DOHH2 (cell line): ENCODE measurements around the gene IFNLR1.

Experiments used
- H3F3A ChIP-seq: fragments of 200-600 bp; sonication (generic), shearing (Covaris generic); 2 replicates; pipeline ENCODE4 v1.6.0; 2016; ENCODE audit warnings: antibody characterized with exemption, mild to moderate bottlenecking; ENCODE audit not compliant: control insufficient read depth, insufficient read depth
- H3K27ac ChIP-seq: fragments of 200-600 bp; sonication (generic); 2 replicates; pipeline ENCODE4 v1.5.1; 2014; ENCODE audit warnings: low read depth, mild to moderate bottlenecking, low read length, moderate library complexity
- H3K27me3 ChIP-seq: fragments of 200-600 bp; sonication (generic); 2 replicates; pipeline ENCODE4 v1.6.1; 2014; ENCODE audit warnings: mild to moderate bottlenecking, low read length, mixed read lengths; ENCODE audit not compliant: control insufficient read depth
- H3K36me3 ChIP-seq: fragments of 200-600 bp; sonication (generic); 2 replicates; pipeline ENCODE4 v1.6.1; 2014; ENCODE audit warnings: mild to moderate bottlenecking, low read length, moderate library complexity, mixed read lengths; ENCODE audit not compliant: control insufficient read depth
- H3K4me1 ChIP-seq: fragments of 200-600 bp; sonication (generic); 2 replicates; pipeline ENCODE4 v1.6.1; 2014; ENCODE audit warnings: mild to moderate bottlenecking, low read length, mixed read lengths; ENCODE audit not compliant: control insufficient read depth
- H3K4me2 ChIP-seq: fragments of 200-600 bp; sonication (generic); 2 replicates; pipeline ENCODE4 v1.6.0; 2014; ENCODE audit warnings: mild to moderate bottlenecking, low read length, moderate library complexity
- H3K4me3 ChIP-seq: fragments of 200-600 bp; sonication (generic); 2 replicates; pipeline ENCODE4 v1.5.1; 2014; ENCODE audit warnings: mild to moderate bottlenecking, low read length, mixed read lengths
- H3K79me2 ChIP-seq: fragments of 200-600 bp; sonication (generic); 2 replicates; pipeline ENCODE4 v1.6.1; 2014; ENCODE audit warnings: mild to moderate bottlenecking, low read length, mixed read lengths; ENCODE audit not compliant: control insufficient read depth
- H3K9me2 ChIP-seq: fragments of 200-600 bp; sonication (generic); replicated peaks from 2 replicates; pipeline ENCODE4 v1.6.1; 2014; ENCODE audit warnings: mild to moderate bottlenecking, low read length, mixed read lengths; ENCODE audit not compliant: control insufficient read depth
- H3K9me3 ChIP-seq: fragments of 200-600 bp; sonication (generic); 2 replicates; pipeline ENCODE4 v1.6.1; 2014; ENCODE audit warnings: antibody characterized with exemption, low read length, mixed read lengths; ENCODE audit not compliant: control insufficient read depth, insufficient read depth
- H4K20me1 ChIP-seq: fragments of 200-600 bp; sonication (generic); 2 replicates; pipeline ENCODE4 v1.6.0; 2014; ENCODE audit warnings: low read depth, mild to moderate bottlenecking, antibody characterized with exemption, low read length, moderate library complexity; ENCODE audit not compliant: control insufficient read depth, insufficient read depth
- CTCF ChIP-seq: fragments of 200-600 bp; sonication (generic); IDR thresholded peaks from one replicate; pipeline ENCODE4 v1.5.1; 2014; ENCODE audit warnings: antibody characterized with exemption, mild to moderate bottlenecking, low read depth, low read length; ENCODE audit not compliant: poor library complexity, severe bottlenecking
- EZH2phosphoT487 ChIP-seq: fragments of 200-600 bp; sonication (generic); IDR thresholded peaks from 2 replicates; pipeline ENCODE4 v1.6.1; 2017; ENCODE audit warnings: borderline replicate concordance, mild to moderate bottlenecking, antibody characterized with exemption, low read length, moderate library complexity, mixed read lengths

IFNLR1 gene

GRCh38 chr1:24231701-24232100 lies 44.6 kb upstream of the IFNLR1 start:
- Histone ChIP-seq H3K4me2 (no peak overlapping the region), H3K9me2 (no peaks in the 10 kb centered on the region), H4K20me1 (no peaks in the 10 kb centered on the region), H3K79me2 (no peaks in the 10 kb centered on the region), H3K27me3 (no peaks in the 10 kb centered on the region; the same call in 1 of the 2 replicates), H3K36me3 (no peaks in the 10 kb centered on the region), H3K9me3 (no peaks in the 10 kb centered on the region), H3K4me1 (no peaks in the 10 kb centered on the region; the same call in 1 of the 2 replicates), H3K4me3 (no peak overlapping the region), H3K27ac (no peak overlapping the region), H3F3A (no peaks in the 10 kb centered on the region)
- no peak for TF ChIP-seq CTCF

- Histone ChIP-seq H3K4me2 (no peak overlapping the region), H3K79me2 (no peaks in the 10 kb centered on the region), H3F3A (no peaks in the 10 kb centered on the region), H3K9me3 (no peaks in the 10 kb centered on the region), H3K4me1 (no peaks in the 10 kb centered on the region), H3K27ac (no peak overlapping the region), H3K9me2 (no peaks in the 10 kb centered on the region), H3K27me3 (no peaks in the 10 kb centered on the region; the same call in 1 of the 2 replicates), H3K4me3 (no peak overlapping the region), H3K36me3 (no peaks in the 10 kb centered on the region), H4K20me1 (no peaks in the 10 kb centered on the region)
- TF ChIP-seq CTCF: no peak
- TF ChIP-seq EZH2phosphoT487: no peak
These were observed 41.2 kb upstream of the IFNLR1 start for GRCh38 chr1:24228311-24228710.

GRCh38 chr1:24226749-24227148 lies 39.7 kb upstream of the IFNLR1 start:
- Histone ChIP-seq H4K20me1 (no peaks in the 10 kb centered on the region), H3K9me2 (no peaks in the 10 kb centered on the region), H3K27me3 (no peaks in the 10 kb centered on the region; the same call in 1 of the 2 replicates), H3K4me2 (no peak overlapping the region), H3F3A (no peaks in the 10 kb centered on the region), H3K36me3 (no peaks in the 10 kb centered on the region), H3K4me3 (no peak overlapping the region), H3K79me2 (no peaks in the 10 kb centered on the region), H3K27ac (no peak overlapping the region), H3K4me1 (no peaks in the 10 kb centered on the region), H3K9me3 (no peaks in the 10 kb centered on the region)
- TF ChIP-seq CTCF: no peak
- no peak for TF ChIP-seq EZH2phosphoT487

- Histone ChIP-seq H3K36me3 (no peaks in the 10 kb centered on the region), H3K4me1 (no peaks in the 10 kb centered on the region), H4K20me1 (no peaks in the 10 kb centered on the region), H3K9me2 (no peaks in the 10 kb centered on the region), H3K4me2 (no peak overlapping the region), H3F3A (no peaks in the 10 kb centered on the region), H3K9me3 (no peaks in the 10 kb centered on the region), H3K27me3 (no peaks in the 10 kb centered on the region; the same call in 1 of the 2 replicates), H3K79me2 (no peaks in the 10 kb centered on the region), H3K27ac (no peak overlapping the region), H3K4me3 (no peak overlapping the region)
- TF ChIP-seq CTCF: no peak
- TF ChIP-seq EZH2phosphoT487: no peak
These were observed 37.7 kb upstream of the IFNLR1 start for GRCh38 chr1:24224761-24225160.
